ENCODE results near the gene RNF8.
A peak's percentile ranks its signal among the peaks of the same experiment; 100 is the strongest.
"Not testable (repeated sequence)": the region's sequence is repeated elsewhere in the genome, so short reads cannot be mapped to it uniquely, and the experiment has no call there.

Gene RNF8

GRCh38 chr6:37353761-37354525 lies at the start of gene RNF8:
Gene RNF8, plus strand, starts transcription at chr6:37353983. Its CDS starts 182 bp downstream, at chr6:37354165.
- Histone ChIP-seq H3K4me3 (ENCODE audit: low read length) (peak within 1 kb of the TSS; percentile 96), H3K9ac (ENCODE audit: low read length) (peak within 1 kb of the TSS; percentile 92), H3K27me3 (replicated peaks; ENCODE audit: control insufficient read depth, insufficient read depth, low read length) (no peaks in the 10 kb centered on the region), H3K4me1 (ENCODE audit: control insufficient read depth, insufficient read depth, low read length) (peaks cover 14% of the 10 kb centered on the region), H3K36me3 (ENCODE audit: control insufficient read depth, insufficient read depth, low read length, severe bottlenecking) (no peaks in the 10 kb centered on the region), H3K9me3 (ENCODE audit: control insufficient read depth, low read length) (no peaks in the 10 kb centered on the region)
- DNase-seq (ENCODE audit: low read depth) = peak; percentile 96

GRCh38 chr6:37304766-37305165 lies 49.0 kb upstream of the RNF8 start:
- DNase-seq (ENCODE audit: low read depth) = no peak
- H3K4me1 ChIP-seq (ENCODE audit: control insufficient read depth, insufficient read depth, low read length) = peaks cover 13% of the 10 kb centered on the region
- H3K9ac ChIP-seq (ENCODE audit: low read length) = no peak overlapping the region
- H3K4me3 ChIP-seq (ENCODE audit: low read length) = no peak overlapping the region
- no peaks in the 10 kb centered on the region for H3K9me3 ChIP-seq (ENCODE audit: control insufficient read depth, low read length)
- H3K27me3 ChIP-seq (replicated peaks; ENCODE audit: control insufficient read depth, insufficient read depth, low read length) = no peaks in the 10 kb centered on the region
- peaks cover 8% of the 10 kb centered on the region for H3K36me3 ChIP-seq (ENCODE audit: control insufficient read depth, insufficient read depth, low read length, severe bottlenecking)

- Histone ChIP-seq H3K4me1 (ENCODE audit: control insufficient read depth, insufficient read depth, low read length) (peaks cover 13% of the 10 kb centered on the region), H3K9me3 (ENCODE audit: control insufficient read depth, low read length) (no peaks in the 10 kb centered on the region), H3K27me3 (replicated peaks; ENCODE audit: control insufficient read depth, insufficient read depth, low read length) (no peaks in the 10 kb centered on the region), H3K36me3 (ENCODE audit: control insufficient read depth, insufficient read depth, low read length, severe bottlenecking) (peaks cover 8% of the 10 kb centered on the region), H3K4me3 (ENCODE audit: low read length) (no peak overlapping the region), H3K9ac (ENCODE audit: low read length) (no peak overlapping the region)
- no peak for DNase-seq (ENCODE audit: low read depth)
Observed at GRCh38 chr6:37305841-37306425, 47.9 kb upstream of the RNF8 start.

- H3K9me3 ChIP-seq (ENCODE audit: control insufficient read depth, low read length) = no peaks in the 10 kb centered on the region
- DNase-seq (ENCODE audit: low read depth) = no peak
- H3K9ac ChIP-seq (ENCODE audit: low read length) = no peak overlapping the region
- H3K36me3 ChIP-seq (ENCODE audit: control insufficient read depth, insufficient read depth, low read length, severe bottlenecking) = peaks cover 5% of the 10 kb centered on the region
- no peaks in the 10 kb centered on the region for H3K27me3 ChIP-seq (replicated peaks; ENCODE audit: control insufficient read depth, insufficient read depth, low read length)
- H3K4me3 ChIP-seq (ENCODE audit: low read length) = no peak overlapping the region
- H3K4me1 ChIP-seq (ENCODE audit: control insufficient read depth, insufficient read depth, low read length) = peaks cover 13% of the 10 kb centered on the region
Observed at GRCh38 chr6:37306624-37307222, 47.1 kb upstream of the RNF8 start.

- not testable (repeated sequence) for H3K4me3 ChIP-seq (ENCODE audit: low read length); H3K27me3 ChIP-seq (replicated peaks; ENCODE audit: control insufficient read depth, insufficient read depth, low read length); H3K36me3 ChIP-seq (ENCODE audit: control insufficient read depth, insufficient read depth, low read length, severe bottlenecking); DNase-seq (ENCODE audit: low read depth); H3K9ac ChIP-seq (ENCODE audit: low read length); H3K9me3 ChIP-seq (ENCODE audit: control insufficient read depth, low read length)
- H3K4me1 ChIP-seq (ENCODE audit: control insufficient read depth, insufficient read depth, low read length) = peaks cover 15% of the 10 kb centered on the region
Observed at GRCh38 chr6:37307484-37307883, 46.3 kb upstream of the RNF8 start.

- Histone ChIP-seq H3K4me3 (ENCODE audit: low read length) (no peak overlapping the region), H3K27me3 (replicated peaks; ENCODE audit: control insufficient read depth, insufficient read depth, low read length) (no peaks in the 10 kb centered on the region), H3K9ac (ENCODE audit: low read length) (no peak overlapping the region), H3K9me3 (ENCODE audit: control insufficient read depth, low read length) (no peaks in the 10 kb centered on the region), H3K4me1 (ENCODE audit: control insufficient read depth, insufficient read depth, low read length) (peaks cover 8% of the 10 kb centered on the region), H3K36me3 (ENCODE audit: control insufficient read depth, insufficient read depth, low read length, severe bottlenecking) (peaks cover 14% of the 10 kb centered on the region)
- peak; percentile 27 for DNase-seq (ENCODE audit: low read depth)
Observed at GRCh38 chr6:37308069-37308815, 45.5 kb upstream of the RNF8 start.

GRCh38 chr6:37309046-37309445 lies 44.7 kb upstream of the RNF8 start:
- Histone ChIP-seq H3K9me3 (ENCODE audit: control insufficient read depth, low read length) (no peaks in the 10 kb centered on the region), H3K36me3 (ENCODE audit: control insufficient read depth, insufficient read depth, low read length, severe bottlenecking) (peaks cover 21% of the 10 kb centered on the region), H3K4me1 (ENCODE audit: control insufficient read depth, insufficient read depth, low read length) (peaks cover 3% of the 10 kb centered on the region), H3K27me3 (replicated peaks; ENCODE audit: control insufficient read depth, insufficient read depth, low read length) (no peaks in the 10 kb centered on the region), H3K4me3 (ENCODE audit: low read length) (no peak overlapping the region), H3K9ac (ENCODE audit: low read length) (no peak overlapping the region)
- DNase-seq (ENCODE audit: low read depth) = no peak

- no peaks in the 10 kb centered on the region for H3K9me3 ChIP-seq (ENCODE audit: control insufficient read depth, low read length)
- H3K4me3 ChIP-seq (ENCODE audit: low read length) = no peak overlapping the region
- peaks cover 3% of the 10 kb centered on the region for H3K4me1 ChIP-seq (ENCODE audit: control insufficient read depth, insufficient read depth, low read length)
- no peak overlapping the region for H3K9ac ChIP-seq (ENCODE audit: low read length)
- H3K36me3 ChIP-seq (ENCODE audit: control insufficient read depth, insufficient read depth, low read length, severe bottlenecking) = peaks cover 24% of the 10 kb centered on the region
- no peak for DNase-seq (ENCODE audit: low read depth)
- no peaks in the 10 kb centered on the region for H3K27me3 ChIP-seq (replicated peaks; ENCODE audit: control insufficient read depth, insufficient read depth, low read length)
Observed at GRCh38 chr6:37309692-37310091, 44.1 kb upstream of the RNF8 start.

GRCh38 chr6:37310966-37311365 lies 42.8 kb upstream of the RNF8 start:
- Histone ChIP-seq H3K36me3 (ENCODE audit: control insufficient read depth, insufficient read depth, low read length, severe bottlenecking) (peaks cover 22% of the 10 kb centered on the region), H3K9ac (ENCODE audit: low read length) (no peak overlapping the region), H3K4me1 (ENCODE audit: control insufficient read depth, insufficient read depth, low read length) (peaks cover 3% of the 10 kb centered on the region), H3K9me3 (ENCODE audit: control insufficient read depth, low read length) (no peaks in the 10 kb centered on the region), H3K27me3 (replicated peaks; ENCODE audit: control insufficient read depth, insufficient read depth, low read length) (no peaks in the 10 kb centered on the region), H3K4me3 (ENCODE audit: low read length) (no peak overlapping the region)
- DNase-seq (ENCODE audit: low read depth) = no peak

GRCh38 chr6:37311741-37312473 lies 41.9 kb upstream of the RNF8 start:
- Histone ChIP-seq H3K9ac (ENCODE audit: low read length) (no peak overlapping the region), H3K27me3 (replicated peaks; ENCODE audit: control insufficient read depth, insufficient read depth, low read length) (no peaks in the 10 kb centered on the region), H3K4me1 (ENCODE audit: control insufficient read depth, insufficient read depth, low read length) (peaks cover 3% of the 10 kb centered on the region), H3K36me3 (ENCODE audit: control insufficient read depth, insufficient read depth, low read length, severe bottlenecking) (peaks cover 24% of the 10 kb centered on the region), H3K9me3 (ENCODE audit: control insufficient read depth, low read length) (no peaks in the 10 kb centered on the region), H3K4me3 (ENCODE audit: low read length) (no peak overlapping the region)
- peak; percentile 57 for DNase-seq (ENCODE audit: low read depth)
